IMR-90 (cell line): ENCODE results near the gene ANKHD1. TPM values are rescaled to one million over a fixed set of nuclear protein-coding genes. Genes with fewer than 3 reads are reported as not detected.

ENCODE experiments used
- ATAC-seq: fragments of 200-7000 bp; cut with Tn5 transposase; 2 replicates; pipeline ENCODE4 v1.9.1; 2020; ENCODE audit warnings: low read depth, mild to moderate bottlenecking, moderate library complexity
- BruUV-seq: library from RNA; stranded (reverse); fragments of 400-500 nt; replicated peaks from 2 replicates; lab custom pipeline; 2021; lab: Mats Ljungman, UMichigan
- CTCF ChIA-PET: fragments of 300-600 bp; formaldehyde crosslinking; extraction: SDS; loops from one replicate; lab custom pipeline; 2021; ENCODE audit warnings: antibody characterized with exemption; lab: Yijun Ruan, JAX
- POLR2A ChIA-PET: fragments of 300-600 bp; sonication (Branson Sonifier 250); formaldehyde crosslinking; loops from one replicate; lab custom pipeline; 2022; ENCODE audit warnings: antibody characterized with exemption; ENCODE audit not compliant: unreplicated experiment; lab: Charles Lee
- DNase-seq: peaks from one replicate; pipeline ENCODE4 v3.0.0; 2013
- H2AFZ ChIP-seq: replicated peaks from 2 replicates; pipeline ENCODE3; 2013; ENCODE audit warnings: low read length, mild to moderate bottlenecking; ENCODE audit not compliant: poor library complexity
- H2AK5ac ChIP-seq: 2 replicates; pipeline ENCODE4 v1.6.1; 2013; ENCODE audit warnings: low read depth, low read length, inconsistent platforms
- H2AK9ac ChIP-seq: replicated peaks from 2 replicates; pipeline ENCODE3; 2013; ENCODE audit warnings: mild to moderate bottlenecking, low read depth, low read length, moderate library complexity; ENCODE audit not compliant: poor library complexity
- H2BK120ac ChIP-seq: 2 replicates; pipeline ENCODE4 v1.6.1; 2013; ENCODE audit warnings: low read depth, low read length, inconsistent platforms
- H2BK15ac ChIP-seq: 3 replicates; pipeline ENCODE4 v1.6.1; 2013; ENCODE audit warnings: low read depth, low read length, inconsistent platforms
- H2BK20ac ChIP-seq: 2 replicates; pipeline ENCODE4 v1.6.1; 2013; ENCODE audit warnings: low read depth, mild to moderate bottlenecking, inconsistent platforms, low read length, moderate library complexity
- H2BK5ac ChIP-seq: 2 replicates; pipeline ENCODE4 v1.6.1; 2013; ENCODE audit warnings: mild to moderate bottlenecking, low read depth, low read length, inconsistent platforms; ENCODE audit not compliant: poor library complexity, severe bottlenecking
- H3K14ac ChIP-seq: replicated peaks from 2 replicates; pipeline ENCODE4 v1.6.1; 2013; ENCODE audit warnings: low read depth, low read length, inconsistent platforms
- H3K18ac ChIP-seq: 2 replicates; pipeline ENCODE4 v1.6.1; 2013; ENCODE audit warnings: low read depth, low read length, control low read depth
- H3K23ac ChIP-seq: 2 replicates; pipeline ENCODE4 v1.6.1; 2013; ENCODE audit warnings: low read depth, low read length, inconsistent platforms
- H3K27ac ChIP-seq: 2 replicates; pipeline ENCODE4 v1.5.1; 2013; ENCODE audit warnings: mild to moderate bottlenecking, control low read depth, low read length; ENCODE audit not compliant: insufficient read depth
- H3K27me3 ChIP-seq: 2 replicates; pipeline ENCODE4 v1.6.1; 2013; ENCODE audit warnings: low read length; ENCODE audit not compliant: control insufficient read depth, insufficient read depth
- H3K36me3 ChIP-seq: 2 replicates; pipeline ENCODE4 v1.6.1; 2013; ENCODE audit warnings: low read length, mixed read lengths; ENCODE audit not compliant: control insufficient read depth, insufficient read depth
- H3K4ac ChIP-seq: 2 replicates; pipeline ENCODE4 v1.6.1; 2013; ENCODE audit warnings: low read depth, low read length, inconsistent platforms
- H3K4me1 ChIP-seq: 2 replicates; pipeline ENCODE4 v1.6.1; 2013; ENCODE audit warnings: low read length, mixed read lengths; ENCODE audit not compliant: control insufficient read depth, insufficient read depth
- H3K4me2 ChIP-seq: 2 replicates; pipeline ENCODE4 v1.6.1; 2013; ENCODE audit warnings: low read depth, mild to moderate bottlenecking, control low read depth, low read length, moderate library complexity
- H3K4me3 ChIP-seq: 2 replicates; pipeline ENCODE4 v1.5.1; 2013; ENCODE audit warnings: low read depth, mild to moderate bottlenecking, control low read depth, low read length, moderate library complexity; ENCODE audit not compliant: insufficient read depth
- H3K56ac ChIP-seq: 2 replicates; pipeline ENCODE4 v1.6.1; 2013; ENCODE audit warnings: low read length, inconsistent platforms; ENCODE audit not compliant: insufficient read depth; ENCODE audit errors: extremely low read depth
- H3K79me1 ChIP-seq, 2 experiments: 2 replicates each; pipeline ENCODE4 v1.6.1; 2013; ENCODE audit warnings: low read length in 2 of 2, inconsistent platforms in 1 of 2, low read depth in 1 of 2
- H3K9ac ChIP-seq: 2 replicates; pipeline ENCODE4 v1.6.1; 2013; ENCODE audit warnings: low read depth, low read length, control low read depth
- H3K9me1 ChIP-seq: 2 replicates; pipeline ENCODE4 v1.6.1; 2013; ENCODE audit warnings: low read length, inconsistent platforms; ENCODE audit not compliant: insufficient read depth
- H3K9me3 ChIP-seq: 2 replicates; pipeline ENCODE4 v1.6.1; 2013; ENCODE audit warnings: low read length; ENCODE audit not compliant: control insufficient read depth, insufficient read depth
- H4K20me1 ChIP-seq: 2 replicates; pipeline ENCODE4 v1.6.1; 2013; ENCODE audit warnings: low read length, inconsistent platforms; ENCODE audit not compliant: insufficient read depth
- H4K5ac ChIP-seq: 2 replicates; pipeline ENCODE4 v1.6.1; 2013; ENCODE audit warnings: mild to moderate bottlenecking, low read depth, low read length, control low read depth
- H4K8ac ChIP-seq, 2 experiments: 2 replicates each; pipeline ENCODE4 v1.6.1; 2013; ENCODE audit warnings: low read depth in 2 of 2, low read length in 2 of 2, control low read depth in 1 of 2, inconsistent platforms in 1 of 2
- H4K91ac ChIP-seq: 2 replicates; pipeline ENCODE4 v1.6.1; 2013; ENCODE audit warnings: low read depth, low read length, inconsistent platforms; ENCODE audit not compliant: insufficient read depth
- CEBPB ChIP-seq: IDR thresholded peaks from 2 replicates; pipeline ENCODE4 v1.6.1; 2012; ENCODE audit warnings: low read depth, low read length, improper control_type of control experiment
- RAD21 ChIP-seq: IDR thresholded peaks from 2 replicates; pipeline ENCODE4 v1.6.1; 2012; ENCODE audit warnings: low read length, improper control_type of control experiment
- RCOR1 ChIP-seq: IDR thresholded peaks from 2 replicates; pipeline ENCODE4 v1.6.1; 2012; ENCODE audit warnings: mild to moderate bottlenecking, low read length, improper control_type of control experiment; ENCODE audit not compliant: insufficient replicate concordance
- WGBS, 2 experiments: methylation state at CpG; one replicate each; pipeline versions ENCODE4 v1.1.5 to v1.1.7; 2013; ENCODE audit warnings: missing lambda C conversion rate in 2 of 2; ENCODE audit not compliant: insufficient read length in 1 of 2; ENCODE audit errors: extremely low coverage in 2 of 2; 5-methylcytosine and 5-hydroxymethylcytosine counted together
- dilution Hi-C: fragments of 300-500 bp; cut with HindIII; formaldehyde crosslinking; loops from one replicate; pipeline ENCODE4 v1.14.3; 2018; ENCODE audit warnings: low sequenced_read_pairs; ENCODE audit not compliant: unreplicated experiment
- in situ Hi-C: fragments of 300-500 bp; cut with MboI; formaldehyde crosslinking; loops from 3 replicates; pipeline ENCODE4 v1.14.3; 2019; ENCODE audit warnings: low sequenced_read_pairs, inconsistent platforms, mixed read lengths
- intact Hi-C: fragments of 100-400 bp; cut with micrococcal nuclease; formaldehyde crosslinking; loops from 2 replicates; pipeline ENCODE4 v1.10.0; 2022
- polyA plus RNA-seq, 3 experiments: library from polyadenylated mRNA; depleted of rRNA; stranded (reverse); fragments of >200 nt; gene quantifications; 2 replicates each; pipeline ENCODE4 v1.2.3, GENCODE V29; 2012; ENCODE audit warnings: low replicate concordance in 1 of 3
- total RNA-seq: library from RNA; depleted of rRNA; stranded (reverse); fragments of >200 nt; gene quantifications from 2 replicates; pipeline ENCODE4 v1.2.3, GENCODE V29; 2012

ANKHD1 gene
- total and polyA plus RNA-seq, 2 of the 4 experiments (the other 2 are of a cell fraction) = 32.1 to 36.7 TPM

GRCh38 chr5:140549237-140550144 is 147.9 kb downstream of the ANKHD1 start:
- TF ChIP-seq RAD21 = no peak
- no peak for TF ChIP-seq CEBPB
- TF ChIP-seq RCOR1 = no peak
- H3K36me3 ChIP-seq = peaks cover 32% of the 10 kb centered on the region
- H2BK5ac ChIP-seq = no peak overlapping the region
- no peak overlapping the region for H4K5ac ChIP-seq
- no peaks in the 10 kb centered on the region for H3K27me3 ChIP-seq
- no CpG with 5 or more reads among the region's 3 CpGs for WGBS, 2 experiments
- no peak overlapping the region for H4K8ac ChIP-seq
- H4K20me1 ChIP-seq = peaks cover 38% of the 10 kb centered on the region
- no peak overlapping the region for H3K23ac ChIP-seq
- in situ Hi-C loops = no loop called here
- H3K18ac ChIP-seq = no peak overlapping the region
- H3K14ac ChIP-seq = no peak overlapping the region
- H3K9ac ChIP-seq = no peak overlapping the region
- no peak overlapping the region for H3K27ac ChIP-seq
- dilution Hi-C loops = no loop called here
- ChIA-PET POLR2A (no interaction called here), CTCF (interaction anchor here (0.8 kb wide), 2 partner anchors 38 to 97 kb away, joined by 3 read pairs; no protein-coding TSS in a partner anchor)
- H2AFZ ChIP-seq = no peak overlapping the region
- intact Hi-C loops = no loop called here
- H3K4me3 ChIP-seq = no peak overlapping the region
- no peak overlapping the region for H2AK9ac ChIP-seq
- no peaks in the 10 kb centered on the region for H3K9me3 ChIP-seq
- H3K4me1 ChIP-seq = peaks cover 18% of the 10 kb centered on the region
- DNase-seq (peak; percentile 41), ATAC-seq (no peak)
- no peak overlapping the region for H3K56ac ChIP-seq
- no peak overlapping the region for H4K91ac ChIP-seq
- peak overlapping the region; percentile 20; the same call in 1 of the 2 replicates for H2AK5ac ChIP-seq
- no peak overlapping the region for H2BK20ac ChIP-seq
- H2BK15ac ChIP-seq = no peak overlapping the region
- no peak overlapping the region for H3K4me2 ChIP-seq
- H2BK120ac ChIP-seq = no peak overlapping the region
- BruUV-seq = no TSS peak
- peaks cover 12 to 70% of the 10 kb centered on the region in 2 experiments; a peak in 3 of 4 replicates for H3K79me1 ChIP-seq
- 0 out of 2 replicates have a peak, but pooled peaks cover 3% of the 10 kb centered on the region for H3K9me1 ChIP-seq
- no peak overlapping the region for H3K4ac ChIP-seq
